HAP-1 (cell line): ENCODE data around the gene SMPDL3A.

Experiments used
- DNase-seq, 2 experiments: peaks; one replicate each; pipeline ENCODE4 v3.0.0-alpha.2; 2016 to 2020; ENCODE audit warnings: low spot score in 2 of 2
- H3K27me3 ChIP-seq: fragments of 250-450 bp; sonication (Bioruptor Pico); 2 replicates; pipeline ENCODE4 v1.5.1; 2020; ENCODE audit warnings: low read depth, mild to moderate bottlenecking, moderate library complexity
- H3K36me3 ChIP-seq: fragments of 250-450 bp; sonication (Bioruptor Pico); replicated peaks from 2 replicates; pipeline ENCODE4 v1.5.1; 2020; ENCODE audit warnings: mild to moderate bottlenecking
- H3K4me1 ChIP-seq: fragments of 250-450 bp; sonication (Bioruptor Pico); 2 replicates; pipeline ENCODE4 v1.5.1; 2020; ENCODE audit warnings: mild to moderate bottlenecking
- H3K4me3 ChIP-seq: fragments of 250-450 bp; sonication (Bioruptor Pico); 2 replicates; pipeline ENCODE4 v1.5.1; 2020; ENCODE audit warnings: mild to moderate bottlenecking, moderate library complexity
- H3K9me3 ChIP-seq: fragments of 250-450 bp; sonication (Bioruptor Pico); 2 replicates; pipeline ENCODE4 v1.5.1; 2020; ENCODE audit warnings: mild to moderate bottlenecking, moderate library complexity
- in situ Hi-C: fragments of 300-500 bp; cut with MboI; formaldehyde crosslinking; loops from 3 replicates; pipeline ENCODE4 v1.14.3; 2020; ENCODE audit warnings: low sequenced_read_pairs, inconsistent platforms, mixed read lengths

Gene SMPDL3A

DNA sequence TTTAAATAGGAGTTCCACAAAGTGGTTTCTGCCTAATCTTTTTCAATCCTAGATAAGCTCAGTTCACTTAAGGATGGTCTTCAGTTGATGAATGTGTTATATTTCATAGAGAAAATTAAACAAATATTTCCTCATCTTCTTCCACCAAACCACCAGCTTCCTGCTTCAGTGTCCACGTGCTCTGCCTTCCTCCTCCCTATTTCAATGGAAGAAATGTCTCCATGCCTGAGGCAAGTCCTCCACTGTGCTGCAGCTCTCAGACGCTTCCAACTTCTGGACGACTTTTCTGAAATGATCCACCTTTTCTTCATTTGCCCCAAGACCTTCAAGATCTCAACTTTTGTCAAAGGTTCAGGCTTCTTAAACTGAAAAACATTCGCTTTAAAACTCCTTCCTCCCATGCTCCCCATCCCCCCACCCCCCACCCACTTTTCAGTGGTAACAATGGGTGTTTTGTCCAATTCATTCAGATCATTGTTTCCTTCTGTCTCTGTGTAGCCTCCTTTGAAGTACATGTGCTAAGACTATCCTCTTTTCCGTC lies 34.8 kb upstream of the SMPDL3A start:
- in situ Hi-C loops = no loop called here
- DNase-seq = no peak
- Histone ChIP-seq H3K9me3 (no peaks in the 10 kb centered on the region), H3K4me1 (no peaks in the 10 kb centered on the region), H3K4me3 (no peak overlapping the region), H3K36me3 (no peaks in the 10 kb centered on the region), H3K27me3 (no peaks in the 10 kb centered on the region)

DNA sequence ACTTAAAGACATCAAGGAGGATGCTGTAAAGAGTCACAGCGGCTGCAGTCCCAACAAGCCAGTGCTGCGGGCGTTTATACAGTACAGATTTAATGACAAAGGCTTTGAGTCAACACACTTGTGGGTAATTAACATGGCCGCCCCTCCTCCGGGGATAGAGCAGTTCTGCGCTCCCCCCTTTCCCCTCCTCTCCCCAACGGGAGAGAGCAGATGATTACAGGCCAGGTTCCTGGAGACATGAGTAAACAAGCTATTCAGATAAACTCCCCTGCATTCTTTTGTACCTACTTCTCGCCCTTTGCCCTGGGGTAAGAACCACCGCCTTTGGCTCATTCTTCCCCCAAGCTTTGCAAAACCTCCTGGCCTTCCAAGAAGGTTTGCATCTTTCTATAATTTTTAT lies 33.2 kb upstream of the SMPDL3A start:
- Histone ChIP-seq H3K9me3 (no peaks in the 10 kb centered on the region), H3K27me3 (no peaks in the 10 kb centered on the region), H3K36me3 (no peaks in the 10 kb centered on the region), H3K4me1 (no peaks in the 10 kb centered on the region), H3K4me3 (no peak overlapping the region)
- in situ Hi-C loops = no loop called here
- no peak for DNase-seq

DNA sequence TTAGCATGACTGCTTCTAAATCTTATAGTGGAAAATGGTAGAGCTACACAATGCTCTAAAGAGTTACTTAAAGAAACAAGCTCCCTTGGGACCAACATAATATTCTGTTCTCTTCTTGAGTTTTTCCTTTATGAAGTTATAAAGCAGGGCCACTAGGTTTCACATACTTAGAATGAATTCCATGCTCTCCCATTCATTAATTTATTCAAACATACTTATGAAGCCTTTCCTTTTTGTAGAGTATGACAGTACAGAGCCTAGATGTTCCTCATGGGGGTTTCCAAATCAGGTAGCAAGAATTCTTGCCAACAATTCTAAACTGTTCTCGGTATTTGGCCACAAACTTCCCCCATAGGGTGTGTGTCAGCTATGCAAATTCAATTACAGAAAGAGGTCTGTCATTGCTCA lies 30.1 kb upstream of the SMPDL3A start:
- Histone ChIP-seq H3K27me3 (no peaks in the 10 kb centered on the region), H3K4me1 (no peaks in the 10 kb centered on the region), H3K4me3 (no peak overlapping the region), H3K36me3 (no peaks in the 10 kb centered on the region), H3K9me3 (no peaks in the 10 kb centered on the region)
- DNase-seq = no peak
- in situ Hi-C loops = no loop called here

GRCh38 chr6:122760330-122760729 lies 28.7 kb upstream of the SMPDL3A start:
- Histone ChIP-seq H3K27me3 (no peaks in the 10 kb centered on the region), H3K9me3 (no peaks in the 10 kb centered on the region), H3K4me1 (no peaks in the 10 kb centered on the region), H3K4me3 (no peak overlapping the region), H3K36me3 (no peaks in the 10 kb centered on the region)
- in situ Hi-C loops = no loop called here
- DNase-seq = no peak

- H3K9me3 ChIP-seq = no peaks in the 10 kb centered on the region
- H3K4me1 ChIP-seq = no peaks in the 10 kb centered on the region
- peaks cover 3% of the 10 kb centered on the region for H3K27me3 ChIP-seq
- no peak overlapping the region for H3K4me3 ChIP-seq
- H3K36me3 ChIP-seq = no peaks in the 10 kb centered on the region
- in situ Hi-C loops = no loop called here
- DNase-seq = no peak
Measured at GRCh38 chr6:122766256-122766655, 22.8 kb upstream of the SMPDL3A start.

- H3K9me3 ChIP-seq = no peaks in the 10 kb centered on the region
- DNase-seq = no peak
- no peaks in the 10 kb centered on the region for H3K4me1 ChIP-seq
- H3K36me3 ChIP-seq = no peaks in the 10 kb centered on the region
- no peak overlapping the region for H3K4me3 ChIP-seq
- H3K27me3 ChIP-seq = peaks cover 3% of the 10 kb centered on the region
- in situ Hi-C loops = no loop called here
Measured at GRCh38 chr6:122770835-122771601, 18.0 kb upstream of the SMPDL3A start.

GRCh38 chr6:122772724-122773415 lies 16.2 kb upstream of the SMPDL3A start:
- no peaks in the 10 kb centered on the region for H3K4me1 ChIP-seq
- no peak overlapping the region for H3K4me3 ChIP-seq
- peaks cover 3% of the 10 kb centered on the region for H3K27me3 ChIP-seq
- DNase-seq = no peak
- no peaks in the 10 kb centered on the region for H3K36me3 ChIP-seq
- H3K9me3 ChIP-seq = no peaks in the 10 kb centered on the region
- in situ Hi-C loops = no loop called here

- DNase-seq = no peak
- in situ Hi-C loops = no loop called here
- Histone ChIP-seq H3K4me1 (no peaks in the 10 kb centered on the region), H3K9me3 (no peaks in the 10 kb centered on the region), H3K36me3 (no peaks in the 10 kb centered on the region), H3K27me3 (peaks cover 3% of the 10 kb centered on the region), H3K4me3 (no peak overlapping the region)
Measured at GRCh38 chr6:122775975-122776374, 13.1 kb upstream of the SMPDL3A start.

GRCh38 chr6:122778302-122778701 lies 10.8 kb upstream of the SMPDL3A start:
- in situ Hi-C loops = no loop called here
- Histone ChIP-seq H3K4me1 (no peaks in the 10 kb centered on the region), H3K4me3 (no peak overlapping the region), H3K36me3 (no peaks in the 10 kb centered on the region), H3K9me3 (no peaks in the 10 kb centered on the region), H3K27me3 (peaks cover 7% of the 10 kb centered on the region)
- DNase-seq = no peak

DNA sequence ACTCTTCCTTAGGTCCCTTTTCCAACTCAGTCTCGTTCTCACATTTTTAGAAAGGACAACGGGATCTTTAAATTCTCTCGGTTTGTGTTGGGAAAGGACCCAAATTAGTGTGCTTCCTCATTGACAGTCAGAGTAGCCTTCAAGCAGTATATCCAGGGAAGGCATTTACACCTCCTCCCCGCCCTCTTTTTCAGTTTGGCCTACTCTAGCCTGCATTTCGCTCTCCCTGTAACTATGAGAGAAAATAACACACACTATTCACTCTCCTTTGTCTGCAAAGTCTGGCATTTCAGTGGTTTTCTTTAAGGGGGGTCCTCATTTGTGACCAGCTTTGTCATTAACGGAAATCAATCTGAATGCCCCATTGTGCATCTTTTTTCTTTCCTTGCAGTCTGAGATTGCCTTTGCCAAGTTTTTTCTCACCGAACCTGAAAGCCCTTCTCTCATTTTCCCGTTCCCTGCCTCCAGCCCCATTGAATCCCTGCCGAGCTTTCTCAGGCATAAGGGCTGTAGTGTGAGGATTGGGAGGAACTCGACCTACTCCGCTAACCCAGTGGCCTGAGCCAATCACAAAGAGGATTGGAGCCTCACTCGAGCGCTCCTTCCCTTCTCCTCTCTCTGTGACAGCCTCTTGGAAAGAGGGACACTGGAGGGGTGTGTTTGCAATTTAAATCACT lies 9.9 kb upstream of the SMPDL3A start:
- in situ Hi-C loops = no loop called here
- Histone ChIP-seq H3K36me3 (no peaks in the 10 kb centered on the region), H3K9me3 (no peaks in the 10 kb centered on the region), H3K27me3 (peaks cover 9% of the 10 kb centered on the region), H3K4me1 (no peaks in the 10 kb centered on the region), H3K4me3 (no peak overlapping the region)
- no peak for DNase-seq

DNA sequence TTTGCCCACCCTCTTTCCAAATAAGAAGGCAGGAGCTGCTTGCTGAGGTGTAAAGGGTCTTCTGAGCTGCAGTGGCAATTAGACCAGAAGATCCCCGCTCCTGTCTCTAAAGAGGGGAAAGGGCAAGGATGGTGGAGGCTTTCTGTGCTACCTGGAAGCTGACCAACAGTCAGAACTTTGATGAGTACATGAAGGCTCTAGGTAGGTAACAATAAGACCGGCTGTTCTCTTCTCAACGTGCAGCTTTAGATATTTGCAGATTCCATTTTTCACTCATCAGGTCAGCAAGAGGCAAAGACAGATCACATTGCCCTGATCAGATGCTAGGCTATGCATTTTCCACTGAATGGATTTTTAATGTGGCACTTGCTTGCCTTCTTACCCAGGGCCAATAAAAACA lies 9.4 kb upstream of the SMPDL3A start, which contains the start of gene FABP7:
TSS of gene FABP7 (plus strand) at position 50 of the 400 bp plus-strand sequence. CDS start at position 129, 79 bp downstream.
- H3K36me3 ChIP-seq = no peaks in the 10 kb centered on the region
- H3K9me3 ChIP-seq = no peaks in the 10 kb centered on the region
- no peak within 1 kb of the TSS for H3K4me3 ChIP-seq
- peaks cover 9% of the 10 kb centered on the region for H3K27me3 ChIP-seq
- H3K4me1 ChIP-seq = no peaks in the 10 kb centered on the region
- no peak for DNase-seq
- in situ Hi-C loops = no loop called here

DNA sequence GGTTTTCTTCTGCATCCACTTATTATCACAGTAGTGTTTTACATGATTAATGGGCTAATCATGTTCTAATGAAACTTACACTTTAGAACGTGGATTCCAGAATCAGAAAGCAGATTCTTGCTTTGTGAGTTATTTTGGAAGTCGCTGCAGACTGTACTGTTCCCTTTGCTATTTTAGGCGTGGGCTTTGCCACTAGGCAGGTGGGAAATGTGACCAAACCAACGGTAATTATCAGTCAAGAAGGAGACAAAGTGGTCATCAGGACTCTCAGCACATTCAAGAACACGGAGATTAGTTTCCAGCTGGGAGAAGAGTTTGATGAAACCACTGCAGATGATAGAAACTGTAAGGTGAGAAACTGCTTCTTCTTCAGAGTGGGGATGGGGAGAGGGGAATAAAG lies 8.9 kb upstream of the SMPDL3A start:
- no peak for DNase-seq
- no peaks in the 10 kb centered on the region for H3K9me3 ChIP-seq
- H3K4me3 ChIP-seq = no peak overlapping the region
- in situ Hi-C loops = no loop called here
- H3K4me1 ChIP-seq = no peaks in the 10 kb centered on the region
- no peaks in the 10 kb centered on the region for H3K36me3 ChIP-seq
- peaks cover 9% of the 10 kb centered on the region for H3K27me3 ChIP-seq

- H3K4me3 ChIP-seq = no peak overlapping the region
- in situ Hi-C loops = no loop called here
- H3K4me1 ChIP-seq = no peaks in the 10 kb centered on the region
- H3K27me3 ChIP-seq = peaks cover 11% of the 10 kb centered on the region
- H3K36me3 ChIP-seq = no peaks in the 10 kb centered on the region
- no peak for DNase-seq
- H3K9me3 ChIP-seq = no peaks in the 10 kb centered on the region
Measured at GRCh38 chr6:122781716-122782115, 7.3 kb upstream of the SMPDL3A start.

- Histone ChIP-seq H3K9me3 (no peaks in the 10 kb centered on the region), H3K4me3 (no peak overlapping the region)
Measured at GRCh38 chr6:122783401-122783800, 5.7 kb upstream of the SMPDL3A start.

More at GRCh38 chr6:122783401-122783800, 5.7 kb upstream of the SMPDL3A start:
- Histone ChIP-seq H3K4me1 (no peaks in the 10 kb centered on the region), H3K27me3 (peaks cover 11% of the 10 kb centered on the region), H3K36me3 (no peaks in the 10 kb centered on the region)
- no peak for DNase-seq
- in situ Hi-C loops = no loop called here
